K562 (cell line): ENCODE results near the gene PATL2. TPM values are rescaled to one million over a fixed set of nuclear protein-coding genes. Genes with fewer than 3 reads are reported as not detected.

Experiments used
- ATF7 ChIP-seq: fragments of 450-650 bp; IDR thresholded peaks from 2 replicates; pipeline ENCODE4 v1.7.1; 2014; ENCODE audit warnings: mild to moderate bottlenecking, moderate library complexity
- BMI1 ChIP-seq: fragments of 150-350 bp; IDR thresholded peaks from 2 replicates; pipeline ENCODE4 v1.6.1; 2014; ENCODE audit warnings: low read length
- CHD2 ChIP-seq: IDR thresholded peaks from 2 replicates; pipeline ENCODE4 v1.6.1; 2011; ENCODE audit warnings: low read depth, low read length
- FIP1L1 ChIP-seq: fragments of 200-400 bp; formaldehyde crosslinking; IDR thresholded peaks from 2 replicates; pipeline ENCODE4 v1.6.1; 2018; ENCODE audit warnings: mild to moderate bottlenecking, low read depth, low read length; ENCODE audit not compliant: poor library complexity, severe bottlenecking
- HDAC2 ChIP-seq: fragments of 450-650 bp; IDR thresholded peaks from 2 replicates; pipeline ENCODE4 v1.6.1; 2016; ENCODE audit warnings: mild to moderate bottlenecking
- HNRNPLL ChIP-seq: fragments of 200-400 bp; formaldehyde crosslinking; IDR thresholded peaks from 2 replicates; pipeline ENCODE4 v1.6.1; 2017; ENCODE audit warnings: low read length, low read depth, mild to moderate bottlenecking; ENCODE audit not compliant: poor library complexity, severe bottlenecking
- HSF4 ChIP-seq: fragments of 250-450 bp; sonication (Bioruptor Pico); IDR thresholded peaks from 2 replicates; pipeline ENCODE4 v2.1.2; 2022; ENCODE audit warnings: mild to moderate bottlenecking, moderate library complexity, borderline replicate concordance
- ILF3 ChIP-seq: fragments of 450-650 bp; IDR thresholded peaks from 2 replicates; pipeline ENCODE4 v1.6.1; 2018; ENCODE audit warnings: antibody characterized with exemption, mild to moderate bottlenecking, moderate library complexity, borderline replicate concordance
- KAT7 ChIP-seq: sonication (generic); formaldehyde crosslinking; IDR thresholded peaks from 2 replicates; pipeline ENCODE4 v1.8.0; 2022; ENCODE audit warnings: missing genetic modification reagents, mild to moderate bottlenecking, borderline replicate concordance
- KLF1 ChIP-seq: fragments of 450-650 bp; IDR thresholded peaks from 2 replicates; pipeline ENCODE4 v1.6.1; 2016; ENCODE audit warnings: missing genetic modification characterization, missing compliant biosample characterization
- KLF16 ChIP-seq: IDR thresholded peaks from 2 replicates; pipeline ENCODE4 v1.6.1; 2016; ENCODE audit warnings: antibody characterized with exemption
- LCOR ChIP-seq: sonication (generic); formaldehyde crosslinking; IDR thresholded peaks from 2 replicates; pipeline ENCODE4 v1.8.0; 2022; ENCODE audit warnings: mild to moderate bottlenecking, missing genetic modification reagents
- MLLT1 ChIP-seq, 2 experiments: fragments of 450-650 bp; IDR thresholded peaks; 2 replicates each; pipeline ENCODE4 v1.6.1; 2016
- MYC ChIP-seq, 2 experiments: fragments of 250-450 bp in 1 of 2; sonication (Bioruptor Pico) in 1 of 2; IDR thresholded peaks; 2 replicates each; pipeline versions ENCODE4 v1.5.1 to v1.6.1; 2012 to 2021; ENCODE audit warnings: low read depth in 2 of 2, borderline replicate concordance in 1 of 2, improper control_type of control experiment in 1 of 2, low read length in 1 of 2, mild to moderate bottlenecking in 1 of 2, moderate library complexity in 1 of 2
- POLR2G ChIP-seq: fragments of 200-400 bp; formaldehyde crosslinking; IDR thresholded peaks from 2 replicates; pipeline ENCODE4 v1.6.1; 2017; ENCODE audit warnings: low read depth, mild to moderate bottlenecking, antibody characterized with exemption, low read length, moderate library complexity
- SRSF9 ChIP-seq: fragments of 200-400 bp; formaldehyde crosslinking; IDR thresholded peaks from 2 replicates; pipeline ENCODE4 v1.6.1; 2017; ENCODE audit warnings: low read depth, low read length, borderline replicate concordance
- TOE1 ChIP-seq, 2 experiments: fragments of 450-650 bp in 1 of 2; sonication (generic) in 1 of 2; formaldehyde crosslinking in 1 of 2; IDR thresholded peaks; 2 replicates each; pipeline versions ENCODE4 v1.7.1 to v1.8.0; 2016 to 2022; ENCODE audit warnings: borderline replicate concordance in 2 of 2, mild to moderate bottlenecking in 2 of 2, antibody characterized with exemption in 1 of 2, inconsistent platforms in 1 of 2, low read depth in 1 of 2, missing genetic modification reagents in 1 of 2, moderate library complexity in 1 of 2
- ZNF133 ChIP-seq: fragments of 250-450 bp; sonication (Bioruptor Pico); IDR thresholded peaks from 2 replicates; pipeline ENCODE4 v1.4.0; 2020; ENCODE audit warnings: mild to moderate bottlenecking
- ZNF282 ChIP-seq: sonication (generic); formaldehyde crosslinking; IDR thresholded peaks from 2 replicates; pipeline ENCODE4 v1.8.1; 2023; ENCODE audit warnings: missing genetic modification reagents
- ZNF436 ChIP-seq: fragments of 250-450, 450-650 bp; sonication (Bioruptor Pico); formaldehyde crosslinking; IDR thresholded peaks from 2 replicates; pipeline ENCODE4 v1.7.0; 2020; ENCODE audit warnings: mild to moderate bottlenecking
- ZNF77 ChIP-seq: fragments of 250-450 bp; sonication (Bioruptor Pico); IDR thresholded peaks from 2 replicates; pipeline ENCODE4 v1.5.0; 2020
- ZNF79 ChIP-seq: fragments of 250-450 bp; sonication (Bioruptor Pico); IDR thresholded peaks from 2 replicates; pipeline ENCODE4 v1.4.0; 2020; ENCODE audit warnings: low read depth, mild to moderate bottlenecking, moderate library complexity
- polyA plus RNA-seq, 8 experiments: library from polyadenylated mRNA; depleted of rRNA in 4 of 8; stranded (reverse) in 5 of 8; unstranded in 3 of 8; fragments of >200 nt; fragmentation: Nextera tagmentation in 2 of 8; fragmentation: Illumina TruSeq in 1 of 8; extraction: Ambion mirVana in 2 of 8; extraction: Trizol in 1 of 8; gene quantifications; 2 replicates each; pipeline versions ENCODE4 v1.2.1 to v1.2.3, GENCODE V29; 2011 to 2014; ENCODE audit warnings: inconsistent platforms in 1 of 8, missing spikeins in 1 of 8
- total RNA-seq, 7 experiments: library from RNA; depleted of rRNA in 6 of 7; stranded (reverse); fragments of >200 nt in 6 of 7; fragmentation: Illumina TruSeq in 2 of 7; extraction: Trizol in 2 of 7; gene quantifications; 2 replicates each; pipeline versions ENCODE4 v1.2.1 to v1.2.3, GENCODE V29; 2011 to 2021; ENCODE audit warnings: low replicate concordance in 1 of 7
- TF ChIP-seq, protein P1 (sequence below): sonication (generic); formaldehyde crosslinking; IDR thresholded peaks from 2 replicates; pipeline ENCODE4 v1.8.0; 2022; ENCODE audit warnings: missing genetic modification reagents, mild to moderate bottlenecking, borderline replicate concordance
- TF ChIP-seq, protein P2 (sequence below): fragments of 250-450 bp; sonication (Bioruptor Pico); IDR thresholded peaks from 2 replicates; pipeline ENCODE4 v1.8.0; 2022; ENCODE audit warnings: inconsistent platforms

The PATL2 gene
- total and polyA plus RNA-seq, 9 of the 15 experiments (the other 6 are each of a cell fraction or from before 2014, with no cell fraction given): 0.42 to 1.1 (median 0.86) TPM

DNA sequence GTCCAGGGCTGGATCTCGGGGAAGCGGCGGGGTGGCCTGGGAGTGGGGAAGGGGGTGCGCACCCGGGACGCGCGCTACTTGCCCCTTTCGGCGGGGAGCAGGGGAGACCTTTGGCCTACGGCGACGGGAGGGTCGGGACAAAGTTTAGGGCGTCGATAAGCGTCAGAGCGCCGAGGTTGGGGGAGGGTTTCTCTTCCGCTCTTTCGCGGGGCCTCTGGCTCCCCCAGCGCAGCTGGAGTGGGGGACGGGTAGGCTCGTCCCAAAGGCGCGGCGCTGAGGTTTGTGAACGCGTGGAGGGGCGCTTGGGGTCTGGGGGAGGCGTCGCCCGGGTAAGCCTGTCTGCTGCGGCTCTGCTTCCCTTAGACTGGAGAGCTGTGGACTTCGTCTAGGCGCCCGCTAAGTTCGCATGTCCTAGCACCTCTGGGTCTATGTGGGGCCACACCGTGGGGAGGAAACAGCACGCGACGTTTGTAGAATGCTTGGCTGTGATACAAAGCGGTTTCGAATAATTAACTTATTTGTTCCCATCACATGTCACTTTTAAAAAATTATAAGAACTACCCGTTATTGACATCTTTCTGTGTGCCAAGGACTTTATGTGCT is 721 bp upstream of the PATL2 start (continued):
- peak; percentile 6; the same call in 1 of the 2 replicates for TF ChIP-seq LCOR (CRISPR knock-in tag)
- no peak for TF ChIP-seq ZNF436
- TF ChIP-seq KAT7 (CRISPR knock-in tag): peak; percentile 96; the same call in 1 of the 2 replicates
- TF ChIP-seq, protein P1, sequence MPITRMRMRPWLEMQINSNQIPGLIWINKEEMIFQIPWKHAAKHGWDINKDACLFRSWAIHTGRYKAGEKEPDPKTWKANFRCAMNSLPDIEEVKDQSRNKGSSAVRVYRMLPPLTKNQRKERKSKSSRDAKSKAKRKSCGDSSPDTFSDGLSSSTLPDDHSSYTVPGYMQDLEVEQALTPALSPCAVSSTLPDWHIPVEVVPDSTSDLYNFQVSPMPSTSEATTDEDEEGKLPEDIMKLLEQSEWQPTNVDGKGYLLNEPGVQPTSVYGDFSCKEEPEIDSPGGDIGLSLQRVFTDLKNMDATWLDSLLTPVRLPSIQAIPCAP (CRISPR knock-in tag): no peak
- TF ChIP-seq HNRNPLL: peak; percentile 54
- TF ChIP-seq TOE1 (IDR thresholded peaks at IDR 0.05; ENCODE audit: borderline replicate concordance): no peak
- no peak for TF ChIP-seq TOE1 (CRISPR knock-in tag; IDR thresholded peaks at IDR 0.05; ENCODE audit: borderline replicate concordance, low read depth)
- no peak for TF ChIP-seq ZNF79 (CRISPR knock-in tag)
- peak; percentile 93 for TF ChIP-seq POLR2G
- TF ChIP-seq MLLT1 (IDR thresholded peaks at IDR 0.05): peak in 1 of 2 experiments; percentile 80; a peak in 1 of 4 replicates
- 0 out of 2 replicates have a peak, but pooled peaks have one; percentile 6 for TF ChIP-seq MYC (IDR thresholded peaks at IDR 0.05; ENCODE audit: low read depth, low read length)
- TF ChIP-seq MYC (CRISPR knock-in tag; IDR thresholded peaks at IDR 0.05; ENCODE audit: borderline replicate concordance, low read depth): no peak
- no peak for TF ChIP-seq SRSF9
- TF ChIP-seq FIP1L1: peak; percentile 21
- no peak for TF ChIP-seq HDAC2
- no peak for TF ChIP-seq HSF4 (CRISPR knock-in tag)
- TF ChIP-seq KLF1 (tag): no peak
- TF ChIP-seq CHD2: no peak
- TF ChIP-seq, protein P2, sequence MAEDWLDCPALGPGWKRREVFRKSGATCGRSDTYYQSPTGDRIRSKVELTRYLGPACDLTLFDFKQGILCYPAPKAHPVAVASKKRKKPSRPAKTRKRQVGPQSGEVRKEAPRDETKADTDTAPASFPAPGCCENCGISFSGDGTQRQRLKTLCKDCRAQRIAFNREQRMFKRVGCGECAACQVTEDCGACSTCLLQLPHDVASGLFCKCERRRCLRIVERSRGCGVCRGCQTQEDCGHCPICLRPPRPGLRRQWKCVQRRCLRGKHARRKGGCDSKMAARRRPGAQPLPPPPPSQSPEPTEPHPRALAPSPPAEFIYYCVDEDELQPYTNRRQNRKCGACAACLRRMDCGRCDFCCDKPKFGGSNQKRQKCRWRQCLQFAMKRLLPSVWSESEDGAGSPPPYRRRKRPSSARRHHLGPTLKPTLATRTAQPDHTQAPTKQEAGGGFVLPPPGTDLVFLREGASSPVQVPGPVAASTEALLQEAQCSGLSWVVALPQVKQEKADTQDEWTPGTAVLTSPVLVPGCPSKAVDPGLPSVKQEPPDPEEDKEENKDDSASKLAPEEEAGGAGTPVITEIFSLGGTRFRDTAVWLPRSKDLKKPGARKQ (CRISPR knock-in tag): no peak
- no peak for TF ChIP-seq ZNF133
- no peak for TF ChIP-seq ZNF77 (CRISPR knock-in tag)
- TF ChIP-seq KLF16: no peak
- no peak for TF ChIP-seq ILF3
- no peak for TF ChIP-seq ATF7
- TF ChIP-seq BMI1: no peak
- 0 out of 2 replicates have a peak, but pooled peaks have one; percentile 75 for TF ChIP-seq ZNF282
